Non-pigmented ciliary epithelial cell (primary cell): ENCODE data around the gene SP6.

Experiments
- DNase-seq: peaks from one replicate; pipeline ENCODE4 v3.0.0-alpha.2; 2010; ENCODE audit warnings: low read depth

SP6 gene

DNA sequence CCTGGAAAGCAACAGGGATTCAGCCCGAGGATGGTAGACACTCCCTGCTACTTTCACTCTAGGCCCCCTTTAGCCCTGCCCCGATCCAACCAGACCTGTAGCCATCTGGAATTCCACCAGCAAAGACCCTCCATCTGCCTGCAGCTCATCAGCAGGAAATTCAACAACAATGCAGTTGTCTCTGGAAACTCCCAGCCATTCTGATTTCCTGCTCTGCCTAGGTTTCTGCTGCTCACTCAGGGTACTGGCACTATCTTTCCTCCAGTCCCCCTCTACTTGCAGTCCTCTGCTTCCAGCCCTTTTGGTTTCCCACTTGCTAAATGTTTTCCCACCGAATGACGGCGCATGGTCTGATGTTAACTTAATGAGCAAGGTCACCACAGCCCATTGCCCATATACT is 2.7 kb upstream of the SP6 start:
- DNase-seq = no peak

DNA sequence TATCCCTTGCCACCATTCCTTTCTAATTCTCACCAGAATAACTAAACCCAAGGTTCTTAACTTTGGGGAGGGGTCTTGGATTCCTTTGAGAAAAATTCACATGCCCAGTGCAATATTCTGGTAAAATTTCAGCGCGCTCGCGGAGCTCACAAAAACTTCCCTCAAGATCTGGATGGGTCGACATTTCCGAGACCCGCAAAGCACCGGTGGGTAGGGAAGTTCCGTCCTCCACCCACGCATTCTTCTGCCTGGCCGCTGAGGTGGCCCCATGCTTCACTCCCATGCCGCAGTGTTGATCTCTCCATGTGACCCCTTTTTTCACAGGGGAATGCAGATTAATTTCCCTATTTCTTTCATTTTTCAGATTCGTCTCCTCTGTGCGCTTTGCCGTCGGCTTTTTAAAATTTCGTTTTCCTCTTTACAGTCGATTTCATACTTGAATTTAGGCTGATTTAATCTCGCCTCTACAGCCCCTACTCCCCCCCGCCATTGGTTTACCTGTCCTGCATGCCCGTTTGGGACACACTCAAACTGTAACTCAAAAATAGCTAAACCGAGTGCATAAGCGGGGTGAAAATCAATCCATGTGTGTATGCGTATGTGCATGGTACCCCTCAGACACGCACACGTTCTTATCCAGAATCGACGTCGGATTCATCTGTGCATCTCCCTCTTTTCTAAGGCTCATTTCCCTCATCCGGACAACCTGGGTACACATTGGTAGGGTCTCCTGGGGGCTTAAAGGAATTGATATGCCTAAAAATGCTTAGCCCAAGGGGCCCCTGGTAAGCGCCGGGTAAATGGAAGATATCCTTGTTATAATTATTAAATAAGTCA is 1.4 kb upstream of the SP6 start:
- no peak for DNase-seq

DNA sequence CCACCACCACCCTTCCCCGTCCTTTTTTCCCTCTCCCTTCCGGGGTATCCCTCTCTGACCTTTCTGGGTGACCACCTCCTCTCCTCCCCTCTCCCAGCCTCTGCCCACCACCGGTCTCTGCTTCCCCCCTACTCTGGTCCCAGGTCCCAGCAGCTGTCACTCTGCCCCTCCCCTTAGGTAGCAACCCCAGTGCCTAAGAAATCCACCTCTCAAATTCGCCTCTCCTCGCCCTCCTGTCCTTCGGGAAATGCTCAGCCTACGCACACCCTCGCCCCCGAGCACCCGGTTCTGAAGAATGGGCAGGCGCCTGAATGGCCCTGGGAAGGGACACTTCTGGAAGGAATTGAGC is 775 bp upstream of the SP6 start:
- DNase-seq = no peak

DNA sequence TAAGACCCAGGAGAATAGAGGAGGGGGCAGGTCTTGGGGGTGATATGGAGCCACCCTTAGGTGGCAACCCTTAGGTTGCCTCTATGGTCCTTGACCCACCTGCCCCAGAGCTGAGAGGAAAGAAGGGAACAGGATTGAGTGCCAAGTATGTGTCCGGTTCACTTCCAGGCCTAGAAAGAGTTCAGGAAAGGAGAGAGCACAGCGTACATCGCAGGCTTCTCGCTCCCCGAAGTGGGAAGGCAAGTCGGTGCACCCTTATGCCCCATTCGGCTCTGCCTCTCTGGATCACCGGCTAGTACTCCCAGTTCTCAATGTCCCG is 631 bp downstream of the SP6 start:
- no peak for DNase-seq

- no peak for DNase-seq
Observed at GRCh38 chr17:47848198-47848513, 2.8 kb downstream of the SP6 start.

DNA sequence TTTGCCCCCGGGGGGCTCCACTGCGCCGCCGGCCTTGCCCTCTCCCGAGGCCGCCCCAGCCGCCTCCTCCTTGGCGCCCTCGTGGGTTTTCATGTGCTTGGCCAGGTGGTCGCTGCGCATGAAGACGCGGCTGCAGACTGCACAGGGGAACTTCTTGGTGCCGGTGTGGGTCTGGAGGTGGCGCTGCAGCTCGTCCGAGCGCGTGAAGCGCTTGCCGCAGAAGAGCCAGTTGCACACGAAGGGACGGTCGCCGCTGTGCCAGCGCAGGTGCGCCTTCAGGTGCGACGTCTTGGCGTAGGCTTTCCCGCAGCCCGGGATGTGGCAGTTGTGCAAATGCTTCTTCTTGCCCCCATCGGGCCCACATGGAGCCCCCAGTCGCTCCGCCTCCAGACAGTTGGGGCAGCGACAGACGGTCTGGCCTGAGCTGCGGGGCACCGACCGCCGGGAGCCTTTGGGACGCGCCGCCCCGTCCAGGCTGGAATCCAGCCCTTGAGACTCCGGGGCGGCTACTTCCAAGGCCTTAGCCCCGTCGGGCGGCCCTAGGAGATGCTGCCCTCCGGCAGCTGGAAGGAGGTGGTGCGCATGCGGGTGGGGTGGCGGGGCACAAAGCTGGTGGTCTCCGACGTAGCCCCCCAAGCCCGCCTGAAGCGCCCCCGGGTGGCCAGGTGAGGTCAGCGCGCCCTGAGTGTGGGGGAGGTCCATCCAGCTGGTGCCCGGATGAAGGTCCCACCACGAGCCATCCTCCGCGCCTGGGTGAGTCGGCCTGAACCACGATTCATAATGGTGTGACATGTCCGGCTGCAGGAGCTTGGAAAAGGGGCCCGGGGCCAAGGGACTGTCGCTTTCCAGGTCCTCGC is 3.4 kb downstream of the SP6 start:
- DNase-seq = no peak

- no peak for DNase-seq
Observed at GRCh38 chr17:47846716-47847340, 4.1 kb downstream of the SP6 start.

GRCh38 chr17:47845716-47846075 is 5.3 kb downstream of the SP6 start:
- DNase-seq = no peak

DNA sequence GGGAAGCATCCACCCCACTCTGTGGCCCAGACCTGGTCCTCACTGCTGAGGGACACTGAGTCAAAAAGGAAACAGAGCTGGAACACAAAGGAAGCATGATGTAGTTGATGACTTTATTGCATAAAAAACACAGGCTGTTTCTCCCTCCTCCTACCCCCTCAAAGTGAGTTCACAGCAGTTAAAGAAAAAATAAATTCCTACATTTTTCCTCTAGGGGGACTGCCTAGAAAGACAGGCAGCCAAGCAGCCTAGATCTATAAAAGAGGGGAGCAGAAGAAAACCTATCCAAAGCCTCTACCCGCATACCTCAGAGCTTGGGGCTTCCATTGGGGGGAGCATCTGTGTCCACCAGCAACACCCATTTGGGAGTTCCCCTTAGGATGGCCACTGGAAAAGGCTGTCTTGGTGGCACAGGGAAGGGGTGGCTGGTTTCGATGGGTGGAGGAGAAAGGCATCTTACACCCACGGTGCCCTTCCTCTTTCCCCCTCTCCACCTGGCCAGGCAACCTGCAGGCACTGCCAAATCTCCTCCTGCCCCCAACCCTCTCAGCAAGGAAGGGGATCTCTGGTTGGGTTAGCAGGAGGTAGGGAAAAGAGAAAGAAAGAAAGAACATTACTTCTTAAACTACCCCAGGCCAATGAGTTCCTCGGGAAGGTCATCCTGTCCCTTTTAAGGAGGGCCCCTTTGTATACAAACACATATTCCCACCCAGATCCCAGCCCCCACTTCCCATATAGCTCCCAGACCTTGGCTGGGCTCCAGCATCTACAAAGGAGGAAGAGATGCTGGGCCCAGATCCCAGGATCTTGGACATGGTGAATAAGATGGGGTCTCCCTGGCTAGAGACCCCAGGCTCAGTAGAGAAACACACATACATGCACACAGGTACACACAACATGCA is 5.9 kb downstream of the SP6 start:
- DNase-seq = no peak

GRCh38 chr17:47844227-47844626 is 6.7 kb downstream of the SP6 start:
- no peak for DNase-seq

GRCh38 chr17:47843391-47843730 is 7.6 kb downstream of the SP6 start:
- no peak for DNase-seq

DNA sequence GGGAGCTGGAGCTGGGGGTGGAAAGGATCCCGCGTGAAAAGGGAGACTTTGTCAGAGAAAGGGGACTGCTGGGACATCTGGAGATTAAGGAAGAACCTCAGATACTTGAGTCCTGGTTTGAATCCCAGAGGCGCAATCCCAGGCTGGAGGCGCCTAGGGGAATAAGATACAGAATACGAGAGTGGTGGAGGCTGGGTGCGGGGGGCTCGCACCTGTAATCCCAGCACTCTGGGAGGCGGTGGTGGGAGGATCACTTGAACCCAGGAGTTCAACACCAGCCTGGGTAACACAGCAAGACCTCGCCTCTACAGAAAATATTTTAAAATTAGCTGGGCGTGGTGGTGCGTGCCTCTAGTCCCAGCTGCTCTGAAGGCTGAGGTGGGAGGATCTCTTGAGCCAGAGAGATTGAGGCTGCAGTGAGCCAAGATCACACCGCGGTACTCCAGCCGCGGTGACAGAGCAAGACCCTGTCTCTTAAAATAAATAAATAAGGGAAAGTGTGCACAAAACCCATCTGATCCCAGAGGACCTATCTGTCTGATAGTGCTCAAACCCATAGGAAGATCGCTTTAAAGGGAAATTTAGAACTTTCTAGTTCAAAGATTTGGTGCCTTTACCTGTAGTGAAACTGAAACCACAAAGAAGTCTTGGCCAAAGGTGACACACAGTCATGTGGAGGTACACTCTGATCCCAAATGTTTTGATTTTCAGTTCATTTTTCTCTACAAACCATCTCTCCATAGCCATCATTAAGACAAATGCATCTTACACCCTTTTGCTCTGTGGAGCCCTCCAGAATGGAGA is 9.3 kb downstream of the SP6 start:
- no peak for DNase-seq

- no peak for DNase-seq
Observed at GRCh38 chr17:47840742-47841487, 10.0 kb downstream of the SP6 start, which contains the start of gene SCRN2. SCRN2 (minus strand) TSS chr17:47841273; CDS start chr17:47840843, 430 bp downstream.

GRCh38 chr17:47840001-47840741 is 10.8 kb downstream of the SP6 start:
- no peak for DNase-seq

- DNase-seq = no peak
Observed at GRCh38 chr17:47839071-47839470, 11.9 kb downstream of the SP6 start.

GRCh38 chr17:47838636-47839035 is 12.3 kb downstream of the SP6 start:
- no peak for DNase-seq

DNA sequence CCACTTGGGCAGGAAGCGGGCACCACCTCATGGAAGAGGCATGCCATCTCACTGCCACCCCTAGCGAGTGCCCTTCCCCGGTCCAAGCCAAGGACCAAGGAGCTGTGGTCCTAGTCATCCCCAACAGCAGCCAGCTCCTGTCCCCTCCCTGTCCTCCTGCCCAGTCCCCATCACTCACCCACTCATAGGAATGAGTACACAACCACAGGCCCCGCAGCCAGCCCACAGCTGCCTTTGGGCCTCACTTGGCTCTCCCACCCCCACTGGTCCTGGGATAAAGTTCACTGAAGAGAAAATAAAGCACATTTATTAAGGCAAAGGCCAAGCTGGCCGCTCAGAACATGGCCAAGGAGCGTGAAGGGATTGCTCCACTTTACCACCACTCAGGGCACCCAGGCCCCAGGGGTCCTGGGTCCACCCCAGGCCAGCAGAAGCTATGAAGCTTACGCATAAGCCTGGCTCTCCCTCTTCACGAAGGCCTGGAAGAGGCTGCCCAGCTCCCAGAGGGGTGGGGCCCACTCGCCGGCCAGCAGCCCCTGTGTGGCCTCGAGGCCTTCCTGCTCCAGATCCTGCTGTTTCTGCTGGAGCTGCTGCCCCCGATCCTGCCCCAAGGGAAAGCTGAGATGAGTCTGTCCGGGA is 13.4 kb downstream of the SP6 start:
- no peak for DNase-seq

DNA sequence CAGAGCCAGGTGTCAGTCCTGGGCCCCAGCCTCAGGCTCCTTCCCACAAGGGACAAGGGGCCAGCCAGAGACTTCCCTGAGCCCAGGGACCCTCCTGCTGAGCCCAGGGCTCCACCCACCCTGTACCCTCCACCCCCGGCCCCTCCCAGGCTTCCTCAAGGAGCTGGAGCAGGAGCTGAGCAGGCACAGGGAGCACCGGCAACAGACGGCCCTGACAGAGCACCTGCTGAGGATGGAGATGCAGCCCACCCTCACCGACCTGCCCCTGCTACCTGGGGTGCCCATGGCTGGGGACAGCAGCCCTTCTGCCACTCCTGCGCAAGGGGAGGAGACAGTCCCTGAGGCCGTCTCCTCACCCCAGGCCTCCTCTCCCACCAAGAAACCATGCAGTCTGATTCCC is 14.4 kb downstream of the SP6 start:
- DNase-seq = no peak

DNA sequence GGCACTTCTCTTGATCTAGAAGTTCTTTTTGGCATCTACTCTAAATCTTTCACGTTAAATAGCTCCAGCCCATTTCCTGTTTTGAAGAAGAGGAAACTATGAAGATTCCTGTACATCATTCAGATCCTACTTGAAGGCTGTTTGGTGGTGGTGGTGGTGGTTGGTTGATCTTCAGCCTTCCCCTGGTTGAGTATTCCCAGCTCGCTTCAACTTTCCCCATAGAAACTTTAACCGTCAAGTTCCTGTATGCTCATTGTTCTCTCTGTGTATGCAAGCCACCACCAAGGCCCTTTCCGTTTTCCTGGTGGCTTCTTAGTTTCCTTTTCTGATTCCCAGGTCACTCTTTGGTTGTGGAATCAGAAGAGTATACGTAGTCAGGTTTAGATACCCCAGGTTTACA is 16.2 kb downstream of the SP6 start:
- DNase-seq = no peak

GRCh38 chr17:47831934-47832327 is 19.0 kb downstream of the SP6 start:
- DNase-seq = no peak
